Omental fat pad (tissue), 4 donors: ENCODE measurements around the gene EPB41L4A. TPM values are rescaled to one million over a fixed set of nuclear protein-coding genes. Genes with fewer than 3 reads are reported as not detected.
A peak's percentile ranks its signal among the peaks of the same experiment; 100 is the strongest.
"Not testable (repeated sequence)": the region's sequence is repeated elsewhere in the genome, so short reads cannot be mapped to it uniquely, and the experiment has no call there.

Experiments
- ATAC-seq: fragments of 150-250 bp; one replicate; pipeline ENCODE4 v1.9.1; 2016; ENCODE audit warnings: mild to moderate bottlenecking, moderate library complexity; ENCODE audit not compliant: low FRiP score
- DNase-seq: peaks from one replicate; pipeline ENCODE4 v3.0.0-alpha.2; 2019; ENCODE audit warnings: low spot score
- total RNA-seq, 4 donors: library from RNA; depleted of rRNA; stranded (reverse); fragments of >200 nt; gene quantifications; one replicate each; pipeline ENCODE4 v1.1.0, GENCODE V29; 2016
- TF ChIP-seq, protein P1 (sequence below), 3 donors: fragments of 450-650 bp; IDR thresholded peaks; one replicate each; pipeline ENCODE4 v1.5.1; 2016 to 2017; ENCODE audit warnings: antibody characterized with exemption in 3 of 3, mild to moderate bottlenecking in 3 of 3, moderate library complexity in 2 of 3

Gene EPB41L4A
- total RNA-seq, 4 donors from 2014 or later: 17.8 to 64.3 (median 22.0) TPM

DNA sequence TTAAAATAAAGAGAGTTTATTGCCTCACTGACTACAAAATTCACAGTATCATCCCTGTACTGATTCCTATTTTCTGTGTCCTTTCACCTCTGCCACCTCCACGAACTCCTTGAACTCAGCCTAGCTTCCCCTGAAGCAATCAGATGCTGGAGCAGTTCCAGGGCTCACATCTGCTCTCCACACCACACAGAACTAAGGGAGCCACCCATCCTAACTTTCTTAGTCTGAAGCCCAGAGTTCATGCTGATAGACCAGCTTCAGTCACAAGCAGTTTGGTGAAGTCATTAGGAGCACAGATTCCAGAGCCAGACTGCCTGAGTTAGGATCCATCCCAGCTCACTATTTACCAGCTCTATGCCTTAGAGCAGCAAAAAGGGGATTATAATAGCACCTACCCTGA lies 15.6 kb upstream of the EPB41L4A start:
- TF ChIP-seq, protein P1, sequence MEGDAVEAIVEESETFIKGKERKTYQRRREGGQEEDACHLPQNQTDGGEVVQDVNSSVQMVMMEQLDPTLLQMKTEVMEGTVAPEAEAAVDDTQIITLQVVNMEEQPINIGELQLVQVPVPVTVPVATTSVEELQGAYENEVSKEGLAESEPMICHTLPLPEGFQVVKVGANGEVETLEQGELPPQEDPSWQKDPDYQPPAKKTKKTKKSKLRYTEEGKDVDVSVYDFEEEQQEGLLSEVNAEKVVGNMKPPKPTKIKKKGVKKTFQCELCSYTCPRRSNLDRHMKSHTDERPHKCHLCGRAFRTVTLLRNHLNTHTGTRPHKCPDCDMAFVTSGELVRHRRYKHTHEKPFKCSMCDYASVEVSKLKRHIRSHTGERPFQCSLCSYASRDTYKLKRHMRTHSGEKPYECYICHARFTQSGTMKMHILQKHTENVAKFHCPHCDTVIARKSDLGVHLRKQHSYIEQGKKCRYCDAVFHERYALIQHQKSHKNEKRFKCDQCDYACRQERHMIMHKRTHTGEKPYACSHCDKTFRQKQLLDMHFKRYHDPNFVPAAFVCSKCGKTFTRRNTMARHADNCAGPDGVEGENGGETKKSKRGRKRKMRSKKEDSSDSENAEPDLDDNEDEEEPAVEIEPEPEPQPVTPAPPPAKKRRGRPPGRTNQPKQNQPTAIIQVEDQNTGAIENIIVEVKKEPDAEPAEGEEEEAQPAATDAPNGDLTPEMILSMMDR (IDR thresholded peaks at IDR 0.05): no peak
- DNase-seq: no peak
- no peak for ATAC-seq

GRCh38 chr5:112426202-112426601 lies 7.1 kb upstream of the EPB41L4A start:
- not testable (repeated sequence) for ATAC-seq, DNase-seq

GRCh38 chr5:112419986-112420864 lies 1.1 kb upstream of the EPB41L4A start:
- TF ChIP-seq, protein P1 (IDR thresholded peaks at IDR 0.05): peak in 1 of 3 donors; percentile 75
- ATAC-seq: peak; percentile 90

DNA sequence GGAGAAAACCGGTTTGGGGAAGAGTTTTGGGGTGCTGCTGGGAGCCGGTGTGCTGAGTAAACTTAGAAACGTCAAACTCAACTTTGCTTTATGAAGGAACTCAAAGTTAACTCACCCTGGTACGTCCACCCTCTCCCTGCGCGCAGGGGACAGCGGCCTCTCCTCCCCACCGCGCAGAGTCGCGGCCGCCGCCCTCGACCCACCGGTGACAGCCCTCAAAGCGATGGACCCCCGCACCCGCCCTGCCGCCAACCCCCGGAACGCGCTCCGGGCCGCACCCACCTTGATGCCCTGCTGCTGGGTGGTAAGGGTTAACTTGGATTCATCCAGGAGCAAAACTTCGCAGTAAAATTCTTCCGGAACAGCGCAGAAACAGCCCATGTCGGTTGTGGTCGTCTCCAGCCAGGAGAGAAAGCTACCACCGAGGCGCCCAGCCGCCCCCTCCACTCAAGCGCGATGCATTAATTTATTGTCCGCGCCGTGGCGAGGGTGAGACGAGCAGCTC lies 366 bp downstream of the EPB41L4A start:
- TF ChIP-seq, protein P1 (IDR thresholded peaks at IDR 0.05): no peak
- no peak for DNase-seq
- no peak for ATAC-seq

More at GRCh38 chr5:112419986-112420864, 1.1 kb upstream of the EPB41L4A start:
- peak; percentile 62 for DNase-seq

DNA sequence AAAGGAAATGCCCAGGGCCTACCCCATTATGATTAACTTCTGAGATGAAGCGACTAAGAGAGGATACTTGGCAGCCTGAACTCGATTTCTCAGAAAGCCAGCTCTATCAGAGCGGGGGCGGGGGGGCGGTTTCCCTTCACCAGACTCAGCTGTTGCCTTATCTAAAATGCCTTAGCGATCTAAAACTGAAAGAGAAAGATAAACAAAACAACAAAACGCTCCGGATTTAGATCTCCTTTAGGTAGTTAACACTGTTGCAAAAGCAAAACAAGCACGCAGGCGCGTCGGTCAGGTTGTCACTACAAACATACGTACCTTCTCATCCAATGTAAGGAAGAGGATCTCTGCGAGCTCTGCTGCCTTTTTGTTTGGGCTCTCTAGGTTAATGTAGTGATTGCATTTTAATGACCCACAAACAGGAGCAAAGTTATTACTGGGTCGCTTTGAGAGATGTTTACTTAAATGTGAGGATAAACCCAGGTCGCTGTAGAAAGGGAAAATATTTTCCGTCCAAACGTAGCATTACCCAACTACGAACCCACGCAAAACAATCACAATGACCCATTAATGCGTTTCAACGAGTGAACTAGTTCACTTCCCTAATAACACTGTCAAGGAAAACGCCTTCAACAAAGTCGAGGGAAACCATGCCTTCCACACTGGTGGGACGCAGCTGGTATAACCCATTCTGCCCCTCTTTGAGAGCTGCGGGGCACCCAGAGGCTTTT lies 982 bp downstream of the EPB41L4A start:
- TF ChIP-seq, protein P1 (IDR thresholded peaks at IDR 0.05): no peak
- peak; percentile 50 for DNase-seq
- peak; percentile 50 for ATAC-seq

DNA sequence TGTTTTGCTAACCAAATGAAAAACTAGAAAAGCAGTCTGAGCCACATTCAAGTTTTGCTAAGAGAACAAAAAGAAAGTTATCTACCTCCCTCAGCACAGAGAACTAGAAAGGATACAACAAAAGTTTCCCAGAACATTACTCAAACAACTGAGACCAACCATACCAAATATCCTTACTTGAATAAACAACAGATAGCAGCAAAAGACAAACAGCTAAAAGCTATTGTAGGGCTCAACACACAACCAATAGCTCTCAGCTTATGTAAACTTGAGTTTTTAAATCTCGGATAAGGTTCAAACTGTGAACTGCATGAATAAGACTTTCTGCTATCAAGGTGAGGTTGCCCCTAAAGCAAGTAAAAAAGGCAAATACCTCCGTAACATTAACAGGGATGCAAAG lies 3.5 kb downstream of the EPB41L4A start:
- TF ChIP-seq, protein P1 (IDR thresholded peaks at IDR 0.05): no peak
- DNase-seq (no peak), ATAC-seq (no peak)

GRCh38 chr5:112413611-112414010 lies 5.5 kb downstream of the EPB41L4A start:
- ATAC-seq (no peak), DNase-seq (no peak)
- TF ChIP-seq, protein P1 (IDR thresholded peaks at IDR 0.05): no peak
